ENCODE results near the gene PRDM15.

Gene PRDM15

DNA sequence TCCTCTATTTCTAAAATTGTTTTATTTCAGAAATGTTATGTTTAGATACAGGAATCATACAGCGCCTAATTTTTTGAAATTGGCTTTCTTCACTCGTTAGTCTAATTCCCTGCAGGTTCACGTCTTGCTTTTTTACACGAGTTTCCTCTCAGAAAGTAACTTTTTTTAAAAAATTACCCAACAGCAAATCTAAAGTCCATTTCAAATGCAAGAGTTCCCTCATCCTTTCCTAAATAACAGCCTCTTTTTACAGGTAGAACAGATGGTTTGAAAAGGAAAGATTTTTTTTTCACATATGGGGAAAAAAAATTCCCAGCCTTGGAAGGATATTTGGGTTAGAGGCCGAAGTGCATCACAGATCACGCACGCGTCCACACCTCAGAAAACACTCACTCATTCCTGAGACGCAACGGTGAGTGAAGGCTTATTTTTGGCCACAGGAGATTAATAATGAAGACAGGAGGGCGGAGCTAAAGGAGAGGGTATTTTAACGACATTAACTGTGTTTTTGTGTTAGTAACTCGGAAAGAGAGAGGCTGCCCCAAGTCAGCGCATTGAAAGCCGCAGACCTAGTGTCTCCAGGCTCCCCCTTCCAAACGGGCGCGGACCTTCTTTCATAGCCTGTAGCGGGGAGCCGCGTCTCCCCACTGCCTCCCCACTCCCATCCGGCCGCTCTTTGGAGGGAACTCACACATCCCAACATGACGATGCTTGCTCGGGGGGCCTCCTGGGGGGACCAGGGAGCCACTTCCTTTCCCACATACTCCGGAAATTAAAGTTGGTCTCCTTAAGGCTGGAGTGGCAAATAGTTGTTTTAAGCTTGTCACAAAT lies 111.3 kb downstream of the PRDM15 start:
- Mint-ChIP-seq H3K27me3 (ENCODE audit: low read depth, poor library complexity) (peaks cover 94% of the 10 kb centered on the region), H3K4me3 (peak overlapping the region; percentile 81), H3K27ac (no peak overlapping the region), H3K4me1 (peaks cover 78% of the 10 kb centered on the region), H3K36me3 (ENCODE audit: low read depth) (no peaks in the 10 kb centered on the region), H3K9me3 (no peaks in the 10 kb centered on the region)
- TF ChIP-seq, protein P1, sequence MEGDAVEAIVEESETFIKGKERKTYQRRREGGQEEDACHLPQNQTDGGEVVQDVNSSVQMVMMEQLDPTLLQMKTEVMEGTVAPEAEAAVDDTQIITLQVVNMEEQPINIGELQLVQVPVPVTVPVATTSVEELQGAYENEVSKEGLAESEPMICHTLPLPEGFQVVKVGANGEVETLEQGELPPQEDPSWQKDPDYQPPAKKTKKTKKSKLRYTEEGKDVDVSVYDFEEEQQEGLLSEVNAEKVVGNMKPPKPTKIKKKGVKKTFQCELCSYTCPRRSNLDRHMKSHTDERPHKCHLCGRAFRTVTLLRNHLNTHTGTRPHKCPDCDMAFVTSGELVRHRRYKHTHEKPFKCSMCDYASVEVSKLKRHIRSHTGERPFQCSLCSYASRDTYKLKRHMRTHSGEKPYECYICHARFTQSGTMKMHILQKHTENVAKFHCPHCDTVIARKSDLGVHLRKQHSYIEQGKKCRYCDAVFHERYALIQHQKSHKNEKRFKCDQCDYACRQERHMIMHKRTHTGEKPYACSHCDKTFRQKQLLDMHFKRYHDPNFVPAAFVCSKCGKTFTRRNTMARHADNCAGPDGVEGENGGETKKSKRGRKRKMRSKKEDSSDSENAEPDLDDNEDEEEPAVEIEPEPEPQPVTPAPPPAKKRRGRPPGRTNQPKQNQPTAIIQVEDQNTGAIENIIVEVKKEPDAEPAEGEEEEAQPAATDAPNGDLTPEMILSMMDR (IDR thresholded peaks at IDR 0.05), result no peak
- DNase-seq, result peak; percentile 42

DNA sequence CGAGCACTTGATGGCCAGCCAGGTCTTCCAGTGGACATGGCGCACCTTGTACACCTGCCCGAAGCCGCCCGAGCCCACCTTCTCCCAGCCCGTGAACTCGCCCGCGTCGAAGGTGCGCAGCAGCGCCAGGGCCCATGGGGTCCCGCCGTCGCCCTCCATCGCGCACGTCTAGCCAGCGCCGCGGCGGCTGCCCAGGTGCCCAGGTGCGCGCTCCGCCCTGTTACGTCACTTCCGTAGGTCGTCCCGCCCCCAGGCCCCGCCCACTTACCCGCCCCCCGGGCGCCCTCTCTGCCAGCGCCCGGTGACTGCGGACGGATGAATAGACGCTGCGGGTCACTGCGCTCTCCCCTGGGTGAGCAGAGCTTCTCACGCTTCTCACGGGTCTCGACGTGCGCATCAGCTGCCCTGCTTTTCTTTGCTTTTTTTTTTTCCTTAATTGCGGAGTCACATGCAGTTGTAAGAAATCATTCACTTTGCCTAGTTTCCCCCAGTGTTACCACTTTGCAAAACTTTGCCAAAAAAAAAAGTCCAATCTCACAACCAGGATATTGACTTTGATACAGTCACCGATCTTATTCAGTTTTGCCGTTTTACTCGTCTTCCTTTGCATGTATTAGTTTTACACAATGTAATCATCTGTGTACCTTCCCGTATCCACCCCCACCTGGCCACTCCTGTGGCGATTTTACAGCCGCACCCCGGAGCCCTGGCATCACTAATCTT lies 112.1 kb downstream of the PRDM15 start, which contains the start of gene RIPK4:
TSS of gene RIPK4 (minus strand) at position 170 of the 723 bp plus-strand sequence. CDS start at position 159, 11 bp downstream.
- Mint-ChIP-seq H3K27ac (peak within 1 kb of the TSS; percentile 28), H3K9me3 (no peaks in the 10 kb centered on the region), H3K36me3 (ENCODE audit: low read depth) (no peaks in the 10 kb centered on the region), H3K27me3 (ENCODE audit: low read depth, poor library complexity) (peaks cover 94% of the 10 kb centered on the region), H3K4me1 (peaks cover 78% of the 10 kb centered on the region), H3K4me3 (peak within 1 kb of the TSS; percentile 81)
- DNase-seq, result peak; percentile 77
- TF ChIP-seq, protein P1 (IDR thresholded peaks at IDR 0.05), result no peak

DNA sequence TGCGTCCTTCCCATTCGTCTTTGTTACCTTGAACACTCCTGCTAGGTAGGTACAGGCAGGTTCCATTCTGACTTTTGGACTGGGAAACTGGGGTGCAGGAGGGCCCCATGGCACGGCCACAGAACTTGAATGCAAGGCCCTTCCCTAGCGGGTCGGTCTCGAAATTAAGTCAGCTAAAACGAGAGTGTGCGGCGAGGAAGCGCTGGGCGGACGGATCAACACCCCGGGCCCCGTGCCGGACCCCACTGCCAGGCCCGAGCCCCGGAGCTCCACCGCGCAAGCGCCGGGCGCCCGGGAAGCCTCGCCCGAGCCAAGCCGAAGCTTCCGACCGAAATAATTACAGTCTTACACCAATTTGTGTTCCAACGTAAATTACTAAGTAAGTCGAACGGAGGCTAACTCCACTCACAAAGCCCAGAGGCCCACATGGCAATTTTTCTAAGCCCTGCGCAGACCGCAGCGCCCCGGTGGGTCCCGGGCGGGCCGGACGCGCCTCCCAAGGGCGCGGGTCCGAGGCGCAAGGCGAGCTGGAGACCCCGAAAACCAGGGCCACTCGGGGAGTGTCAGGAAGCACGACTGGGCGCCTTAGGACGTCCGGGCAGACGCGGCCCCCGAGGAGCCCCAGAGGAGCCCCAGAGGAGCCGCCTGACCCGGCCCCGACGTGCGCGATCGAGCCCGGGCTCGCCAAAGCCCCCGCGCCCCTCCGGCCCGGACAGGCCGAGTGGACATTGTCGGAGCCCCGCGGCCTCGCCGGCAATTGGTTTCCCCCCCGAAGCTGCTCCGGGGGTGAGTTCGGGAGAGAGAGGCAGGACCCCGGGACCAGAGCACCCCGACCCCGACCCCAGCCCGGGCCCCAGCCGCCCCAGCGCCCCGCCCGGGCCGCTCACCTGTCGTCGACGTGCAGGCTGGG lies 112.9 kb downstream of the PRDM15 start:
- no peaks in the 10 kb centered on the region for H3K36me3 Mint-ChIP-seq (ENCODE audit: low read depth)
- no peaks in the 10 kb centered on the region for H3K9me3 Mint-ChIP-seq
- peaks cover 78% of the 10 kb centered on the region for H3K4me1 Mint-ChIP-seq
- DNase-seq, result peak; percentile 49
- peak overlapping the region; percentile 74 for H3K4me3 Mint-ChIP-seq
- TF ChIP-seq, protein P1 (IDR thresholded peaks at IDR 0.05), result no peak
- peaks cover 95% of the 10 kb centered on the region for H3K27me3 Mint-ChIP-seq (ENCODE audit: low read depth, poor library complexity)
- no peak overlapping the region for H3K27ac Mint-ChIP-seq

DNA sequence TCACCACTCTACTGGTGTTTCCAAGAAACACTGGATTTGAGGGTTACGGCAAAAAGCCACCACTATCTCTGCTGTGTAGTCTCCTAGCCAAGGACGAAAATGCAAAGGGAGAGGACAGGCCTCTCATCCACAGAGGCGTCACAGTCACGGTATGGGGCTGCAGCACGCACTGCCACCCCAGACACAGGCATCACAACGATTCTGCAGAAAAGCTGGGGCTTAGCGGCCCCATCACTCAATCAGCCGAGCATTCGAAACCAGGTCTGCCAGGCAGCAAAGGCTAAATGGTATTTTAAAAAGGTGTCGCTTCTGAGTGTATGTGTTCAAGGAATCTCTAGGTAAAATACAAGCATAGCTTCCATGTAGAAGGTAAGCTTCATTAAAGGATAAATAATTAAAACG lies 113.7 kb downstream of the PRDM15 start:
- peak overlapping the region; percentile 74 for H3K4me3 Mint-ChIP-seq
- H3K27ac Mint-ChIP-seq, result no peak overlapping the region
- no peaks in the 10 kb centered on the region for H3K9me3 Mint-ChIP-seq
- DNase-seq, result no peak
- TF ChIP-seq, protein P1 (IDR thresholded peaks at IDR 0.05), result no peak
- H3K4me1 Mint-ChIP-seq, result peaks cover 77% of the 10 kb centered on the region
- H3K36me3 Mint-ChIP-seq (ENCODE audit: low read depth), result no peaks in the 10 kb centered on the region
- peaks cover 95% of the 10 kb centered on the region for H3K27me3 Mint-ChIP-seq (ENCODE audit: low read depth, poor library complexity)

DNA sequence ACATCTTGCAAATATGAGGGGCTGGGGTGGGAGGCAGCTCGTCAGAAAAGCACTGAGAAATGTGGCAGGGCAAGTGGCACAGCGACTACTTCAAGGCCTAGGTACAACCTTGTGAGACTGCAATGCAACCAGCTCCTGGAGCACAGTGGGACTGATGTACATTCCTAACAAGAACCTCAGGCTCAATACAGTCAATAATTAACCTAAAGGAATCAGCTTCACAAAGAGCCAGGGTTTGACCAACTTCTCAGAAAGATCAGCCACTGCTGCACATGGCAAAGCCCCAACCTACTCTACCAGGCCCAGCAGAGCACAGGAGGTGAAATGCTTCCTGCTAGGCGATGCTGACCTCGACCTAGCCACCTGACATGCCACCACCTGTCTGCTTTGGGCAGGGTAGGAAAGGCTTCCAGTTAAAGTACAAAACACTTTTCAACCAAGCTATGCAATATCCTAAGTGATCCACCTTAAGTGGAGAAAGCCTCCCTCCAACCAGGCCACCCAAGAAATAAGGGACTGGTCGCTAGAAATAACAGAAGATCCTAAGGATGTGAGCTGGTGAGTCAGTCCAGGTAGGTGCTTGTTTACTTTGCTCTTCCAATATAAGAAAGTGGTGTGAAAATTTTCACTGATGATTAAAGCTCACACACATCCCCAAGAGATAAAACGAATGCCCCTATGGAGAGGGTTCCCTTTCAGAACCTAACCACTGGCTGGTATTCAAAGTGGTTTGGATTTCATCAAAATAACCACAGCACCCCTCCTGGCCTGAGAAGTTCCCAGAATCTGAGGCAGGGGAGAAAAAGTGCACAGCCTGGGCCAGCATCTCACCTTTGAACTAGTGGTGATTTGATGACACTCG lies 114.4 kb downstream of the PRDM15 start:
- H3K27me3 Mint-ChIP-seq (ENCODE audit: low read depth, poor library complexity), result peaks cover 95% of the 10 kb centered on the region
- TF ChIP-seq, protein P1 (IDR thresholded peaks at IDR 0.05), result no peak
- peaks cover 76% of the 10 kb centered on the region for H3K4me1 Mint-ChIP-seq
- H3K27ac Mint-ChIP-seq, result no peak overlapping the region
- no peaks in the 10 kb centered on the region for H3K9me3 Mint-ChIP-seq
- no peaks in the 10 kb centered on the region for H3K36me3 Mint-ChIP-seq (ENCODE audit: low read depth)
- no peak for DNase-seq
- H3K4me3 Mint-ChIP-seq, result peak overlapping the region; percentile 74

Data from nephron progenitor cell (in vitro differentiated cells).